B cell (primary cell): ENCODE data around the gene CWC27. TPM values are rescaled to one million over a fixed set of nuclear protein-coding genes. Genes with fewer than 3 reads are reported as not detected.

Experiments
- ATAC-seq: fragments of 200-7000 bp; cut with Tn5 transposase; one replicate; pipeline ENCODE4 v1.10.0; 2021; ENCODE audit warnings: low read depth, mild to moderate bottlenecking, moderate number of reproducible peaks, moderate library complexity
- CTCF ChIA-PET: fragments of 350-600 bp; sonication (Branson Sonifier 250); formaldehyde crosslinking; loops from one replicate; lab custom pipeline; 2021; ENCODE audit warnings: antibody characterized with exemption, inconsistent platforms; lab: Charles Lee
- POLR2A ChIA-PET: fragments of 350-600 bp; sonication (Branson Sonifier 250); formaldehyde crosslinking; loops from one replicate; lab custom pipeline; 2021; ENCODE audit warnings: antibody characterized with exemption; lab: Charles Lee
- DNase-seq: peaks from one replicate; pipeline ENCODE4 v3.0.0; 2013
- H2AFZ ChIP-seq: 2 replicates; pipeline ENCODE4 v1.6.1; 2012; ENCODE audit warnings: mild to moderate bottlenecking, low read depth, low read length; ENCODE audit not compliant: insufficient read depth, poor library complexity, severe bottlenecking
- H3K27ac ChIP-seq, 2 donors: 1 replicate in 1 of 2; 2 replicates in 1 of 2; pipeline ENCODE4 v1.5.1; 2012 to 2013; ENCODE audit warnings: low read length in 2 of 2, mild to moderate bottlenecking in 2 of 2, moderate library complexity in 1 of 2
- H3K27me3 ChIP-seq, 4 experiments: fragments of 200-600 bp in 1 of 4; sonication (generic) in 1 of 4; replicated peaks in 1 of 4; 1 replicate in 2 of 4; 2 replicates in 2 of 4; pipeline versions ENCODE4 v1.6.1 to v1.7.0; 2013 to 2016; ENCODE audit warnings: low read length in 3 of 4, mild to moderate bottlenecking in 2 of 4, mixed read lengths in 1 of 4, moderate library complexity in 1 of 4; ENCODE audit not compliant: insufficient read depth in 4 of 4, control insufficient read depth in 3 of 4; ENCODE audit errors: control extremely low read depth in 1 of 4
- H3K36me3 ChIP-seq, 2 experiments: replicated peaks in 1 of 2; 1 replicate in 1 of 2; 2 replicates in 1 of 2; pipeline versions ENCODE4 v1.6.1 to v1.7.1; 2013; ENCODE audit warnings: low read length in 1 of 2; ENCODE audit not compliant: insufficient read depth in 2 of 2, control insufficient read depth in 1 of 2; ENCODE audit errors: control extremely low read depth in 1 of 2, extremely low read depth in 1 of 2
- H3K4me1 ChIP-seq, 2 donors: fragments of 200-600 bp in 1 of 2; sonication (generic) in 1 of 2; 1 replicate in 1 of 2; 2 replicates in 1 of 2; pipeline versions ENCODE4 v1.5.1 to v1.6.1; 2013 to 2017; ENCODE audit warnings: low read length in 2 of 2; ENCODE audit not compliant: control insufficient read depth in 2 of 2, insufficient read depth in 2 of 2
- H3K4me2 ChIP-seq: replicated peaks from 2 replicates; pipeline ENCODE3; 2012; ENCODE audit warnings: mild to moderate bottlenecking, low read depth, low read length; ENCODE audit not compliant: poor library complexity, severe bottlenecking
- H3K4me3 ChIP-seq, 5 experiments: fragments of 200-600 bp in 1 of 5; sonication (generic) in 1 of 5; 1 replicate in 3 of 5; 2 replicates in 2 of 5; pipeline versions ENCODE4 v1.5.1 to v1.7.0; 2011 to 2016; ENCODE audit warnings: low read length in 4 of 5, mild to moderate bottlenecking in 4 of 5, low read depth in 2 of 5, control low read depth in 1 of 5, moderate library complexity in 1 of 5; ENCODE audit not compliant: insufficient read depth in 1 of 5; ENCODE audit errors: control extremely low read depth in 1 of 5, extremely low read depth in 1 of 5
- H3K79me2 ChIP-seq: fragments of 200-600 bp; sonication (generic); one replicate; pipeline ENCODE4 v1.6.0; 2016; ENCODE audit warnings: low read length; ENCODE audit not compliant: control insufficient read depth, insufficient read depth
- H3K9ac ChIP-seq: fragments of 200-600 bp; sonication (generic); 2 replicates; pipeline ENCODE4 v1.6.1; 2017; ENCODE audit warnings: mild to moderate bottlenecking, low read length, moderate library complexity
- H3K9me3 ChIP-seq, 3 donors: one replicate each; pipeline versions ENCODE4 v1.6.1 to v1.7.1; 2013; ENCODE audit warnings: low read length in 2 of 3; ENCODE audit not compliant: control insufficient read depth in 2 of 3, insufficient read depth in 1 of 3; ENCODE audit errors: control extremely low read depth in 1 of 3
- H4K20me1 ChIP-seq: 2 replicates; pipeline ENCODE4 v1.6.0; 2012; ENCODE audit warnings: mild to moderate bottlenecking, low read length; ENCODE audit not compliant: insufficient read depth, control insufficient read depth, poor library complexity, severe bottlenecking
- H3K27ac Mint-ChIP-seq: one replicate; pipeline ENCODE4 v1.8.0; 2021; ENCODE audit warnings: mixed read lengths
- H3K27me3 Mint-ChIP-seq: one replicate; pipeline ENCODE4 v1.8.0; 2021; ENCODE audit warnings: mixed read lengths
- H3K4me1 Mint-ChIP-seq: one replicate; pipeline ENCODE4 v1.8.0; 2021; ENCODE audit warnings: mixed read lengths
- H3K4me3 Mint-ChIP-seq: one replicate; pipeline ENCODE4 v1.8.0; 2021; ENCODE audit warnings: mixed read lengths
- H3K9me3 Mint-ChIP-seq: one replicate; pipeline ENCODE4 v1.8.0; 2022; ENCODE audit warnings: mixed read lengths; ENCODE audit not compliant: insufficient read depth
- EZH2 ChIP-seq: IDR thresholded peaks from 2 replicates; pipeline ENCODE4 v1.6.1; 2012; ENCODE audit warnings: borderline replicate concordance, low read depth, mild to moderate bottlenecking, moderate library complexity, low read length; ENCODE audit not compliant: insufficient read depth, poor library complexity, severe bottlenecking
- WGBS: methylation state at CpG from one replicate; pipeline ENCODE4 v1.1.5; 2013; ENCODE audit warnings: missing lambda C conversion rate; ENCODE audit not compliant: insufficient coverage; 5-methylcytosine and 5-hydroxymethylcytosine counted together
- intact Hi-C: fragments of 100-400 bp; cut with micrococcal nuclease; formaldehyde crosslinking; loops from one replicate; pipeline ENCODE4 v1.10.0; 2022
- polyA plus RNA-seq: library from polyadenylated mRNA; depleted of rRNA; stranded (reverse); fragments of >200 nt; gene quantifications from 2 replicates; pipeline ENCODE4 v1.2.3, GENCODE V29; 2012
- total RNA-seq, 2 donors: library from RNA; stranded (reverse); fragments of 120-200 nt in 1 of 2; gene quantifications; 1 replicate in 1 of 2; 2 replicates in 1 of 2; pipeline versions ENCODE4 v1.2.3 to v1.2.4, GENCODE V29; 2013 to 2022
- TF ChIP-seq, protein P1 (sequence below): fragments of 200-600 bp; IDR thresholded peaks from one replicate; pipeline ENCODE4 v1.8.0; 2022; ENCODE audit warnings: antibody characterized with exemption, mild to moderate bottlenecking

CWC27 gene
- total and polyA plus RNA-seq, 2 donors (not counting 1 experiment from before 2014, with no cell fraction given) = 6.6 to 30.5 TPM

- no peaks in the 10 kb centered on the region for H3K9me3 Mint-ChIP-seq
- H2AFZ ChIP-seq = peak overlapping the region; percentile 61
- peaks cover 49 to 50% of the 10 kb centered on the region in 2 donors for H3K4me1 ChIP-seq
- peak overlapping the region; percentile 69 for H3K4me2 ChIP-seq
- peak overlapping the region in 1 of 5 experiments; percentile 1 for H3K4me3 ChIP-seq
- H3K9me3 ChIP-seq = no peaks in the 10 kb centered on the region
- ChIA-PET CTCF (interaction anchor here (0.5 to 1.6 kb wide), 6 partner anchors 9 to 422 kb away, joined by 3 read pairs; no protein-coding TSS in a partner anchor), POLR2A (interaction anchor here (1.1 to 1.3 kb wide), 2 partner anchors 26 to 42 kb away, joined by 3 to 5 read pairs; no protein-coding TSS in a partner anchor)
- H3K27ac ChIP-seq = peak overlapping the region; percentile 70 to 91
- no peaks in the 10 kb centered on the region for H4K20me1 ChIP-seq
- no peaks in the 10 kb centered on the region for H3K27me3 Mint-ChIP-seq
- H3K9ac ChIP-seq = peak overlapping the region; percentile 48
- DNase-seq = peak; percentile 71
- TF ChIP-seq EZH2 = no peak
- TF ChIP-seq, protein P1, sequence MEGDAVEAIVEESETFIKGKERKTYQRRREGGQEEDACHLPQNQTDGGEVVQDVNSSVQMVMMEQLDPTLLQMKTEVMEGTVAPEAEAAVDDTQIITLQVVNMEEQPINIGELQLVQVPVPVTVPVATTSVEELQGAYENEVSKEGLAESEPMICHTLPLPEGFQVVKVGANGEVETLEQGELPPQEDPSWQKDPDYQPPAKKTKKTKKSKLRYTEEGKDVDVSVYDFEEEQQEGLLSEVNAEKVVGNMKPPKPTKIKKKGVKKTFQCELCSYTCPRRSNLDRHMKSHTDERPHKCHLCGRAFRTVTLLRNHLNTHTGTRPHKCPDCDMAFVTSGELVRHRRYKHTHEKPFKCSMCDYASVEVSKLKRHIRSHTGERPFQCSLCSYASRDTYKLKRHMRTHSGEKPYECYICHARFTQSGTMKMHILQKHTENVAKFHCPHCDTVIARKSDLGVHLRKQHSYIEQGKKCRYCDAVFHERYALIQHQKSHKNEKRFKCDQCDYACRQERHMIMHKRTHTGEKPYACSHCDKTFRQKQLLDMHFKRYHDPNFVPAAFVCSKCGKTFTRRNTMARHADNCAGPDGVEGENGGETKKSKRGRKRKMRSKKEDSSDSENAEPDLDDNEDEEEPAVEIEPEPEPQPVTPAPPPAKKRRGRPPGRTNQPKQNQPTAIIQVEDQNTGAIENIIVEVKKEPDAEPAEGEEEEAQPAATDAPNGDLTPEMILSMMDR = no peak
- no peaks in the 10 kb centered on the region for H3K27me3 ChIP-seq
- H3K4me3 Mint-ChIP-seq = peak overlapping the region; percentile 70
- WGBS = 28% methylated on average over 9 of the region's 9 CpGs
- no peaks in the 10 kb centered on the region for H3K79me2 ChIP-seq
- intact Hi-C loops = loop anchor here (5.0 kb wide), 1 partner anchor 41 kb away; no protein-coding TSS in a partner anchor
- no peaks in the 10 kb centered on the region for H3K36me3 ChIP-seq
- peak; percentile 75 for ATAC-seq
- H3K27ac Mint-ChIP-seq = peak overlapping the region; percentile 92
- peaks cover 63% of the 10 kb centered on the region for H3K4me1 Mint-ChIP-seq
Measured at GRCh38 chr5:65061250-65061973, 292.7 kb downstream of the CWC27 start.

- intact Hi-C loops = loop anchor here (5.0 kb wide), 1 partner anchor 40 kb away; no protein-coding TSS in a partner anchor
- ATAC-seq (no peak), DNase-seq (no peak)
- ChIA-PET POLR2A (interaction anchor here (1.1 kb wide), 1 partner anchor 27 kb away, joined by 5 read pairs; no protein-coding TSS in a partner anchor), CTCF (interaction anchor here (0.5 to 1.6 kb wide), 2 partner anchors 9 to 22 kb away, joined by 3 read pairs; no protein-coding TSS in a partner anchor)
- no peaks in the 10 kb centered on the region for H3K27me3 Mint-ChIP-seq
- peak overlapping the region; percentile 70 for H3K4me3 Mint-ChIP-seq
- Histone ChIP-seq H3K4me2 (peak overlapping the region; percentile 69), H3K4me3 (no peak overlapping the region), H3K9me3 (no peaks in the 10 kb centered on the region), H3K4me1 (peaks cover 55% of the 10 kb centered on the region in 2 donors), H3K27ac (peak overlapping the region; percentile 70 to 91), H3K36me3 (no peaks in the 10 kb centered on the region), H3K79me2 (no peaks in the 10 kb centered on the region), H3K9ac (peak overlapping the region; percentile 48), H3K27me3 (no peaks in the 10 kb centered on the region), H4K20me1 (no peaks in the 10 kb centered on the region), H2AFZ (peak overlapping the region; percentile 61)
- H3K27ac Mint-ChIP-seq = peak overlapping the region; percentile 92
- no peak for TF ChIP-seq EZH2
- TF ChIP-seq, protein P1 = no peak
- peaks cover 69% of the 10 kb centered on the region for H3K4me1 Mint-ChIP-seq
- no peaks in the 10 kb centered on the region for H3K9me3 Mint-ChIP-seq
- 33% methylated on average over 1 of the region's 1 CpG for WGBS
Measured at GRCh38 chr5:65061974-65062353, 293.2 kb downstream of the CWC27 start.
